Superior temporal gyrus (tissue), 1 donor: ENCODE measurements around the gene NUP133.
A peak's percentile ranks its signal among the peaks of the same experiment; 100 is the strongest.
"Not testable (repeated sequence)": the region's sequence is repeated elsewhere in the genome, so short reads cannot be mapped to it uniquely, and the experiment has no call there.

Experiments
- DNase-seq: peaks from one replicate; pipeline ENCODE4 v3.0.0-alpha.2; 2016; ENCODE audit errors: extremely low spot score

NUP133 gene

DNA sequence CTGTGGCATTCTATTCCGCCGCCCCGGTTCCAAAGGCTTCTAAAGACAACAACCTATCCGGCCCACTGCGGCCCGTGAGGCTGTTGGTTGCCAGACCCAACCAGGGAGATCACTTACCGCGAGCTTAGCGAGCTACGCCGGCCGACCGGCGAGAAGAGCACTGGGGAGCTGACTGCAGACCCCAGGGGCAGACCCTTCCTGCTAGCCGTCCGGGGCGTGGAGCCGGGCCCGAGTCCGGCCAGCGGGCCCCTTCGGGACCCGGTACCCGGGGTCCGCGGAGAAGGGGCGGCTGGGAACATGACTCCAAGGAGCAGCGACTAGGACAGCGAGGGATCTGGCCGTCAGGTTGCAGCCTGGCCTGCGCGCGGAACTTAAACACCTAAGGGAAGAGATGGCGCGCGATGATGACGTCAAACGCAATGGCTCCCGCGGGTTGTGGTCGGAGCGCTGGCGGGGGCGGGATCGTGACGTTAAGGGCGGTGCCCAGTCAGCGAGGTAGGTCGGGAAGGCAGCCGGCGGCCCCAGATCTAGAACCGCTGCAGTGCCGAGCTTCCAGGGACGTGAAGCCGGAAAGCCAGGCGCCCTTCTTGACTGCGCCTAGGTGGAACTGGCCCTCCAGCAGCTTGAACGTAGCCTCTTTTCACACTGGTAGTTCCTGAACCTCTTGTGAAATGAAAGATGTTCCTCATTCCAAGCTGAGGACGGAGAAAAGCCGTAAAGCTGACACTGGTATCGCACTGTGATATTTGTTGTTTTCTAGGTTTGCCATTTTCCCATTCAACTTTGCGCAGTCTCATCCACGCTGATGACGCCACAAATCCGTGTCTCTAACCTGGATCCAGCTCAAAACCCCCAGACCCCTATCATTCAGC, at the start of gene NUP133:
NUP133 (minus strand) TSS at position 391 of the 872 bp plus-strand sequence; CDS start at position 299, 92 bp downstream.
- DNase-seq: peak; percentile 98

DNA sequence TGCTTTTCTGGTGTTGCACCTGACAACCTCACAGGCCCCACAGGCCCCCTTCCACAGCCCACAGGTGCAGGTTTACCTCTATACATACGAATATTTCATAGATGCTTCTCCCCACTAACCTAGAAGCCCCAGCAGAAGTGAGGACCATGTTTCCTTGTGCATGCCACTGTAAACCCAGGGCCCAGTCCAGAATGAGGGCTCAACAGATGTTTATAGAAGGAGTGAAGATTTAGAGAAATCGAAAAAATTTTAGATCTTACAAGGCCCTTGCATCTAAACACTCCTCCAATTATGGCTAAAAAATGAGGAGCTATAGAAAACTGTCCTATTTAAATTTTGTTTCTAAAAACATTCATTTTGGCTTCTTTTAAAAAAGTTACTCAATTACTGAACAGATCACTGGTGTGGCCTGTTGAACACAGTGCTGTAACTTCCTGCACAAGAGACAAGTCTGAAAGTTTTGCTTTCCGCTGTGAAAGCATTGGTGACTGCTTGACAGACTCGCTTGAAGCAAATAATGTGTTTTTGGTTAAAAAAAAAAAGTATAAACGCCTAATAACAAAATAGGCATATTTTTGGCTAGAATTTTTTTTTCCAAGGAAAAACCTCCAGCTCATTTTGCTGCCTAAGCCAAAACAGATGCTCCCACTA, 49.2 kb upstream of the NUP133 start:
- peak; percentile 32 for DNase-seq

DNA sequence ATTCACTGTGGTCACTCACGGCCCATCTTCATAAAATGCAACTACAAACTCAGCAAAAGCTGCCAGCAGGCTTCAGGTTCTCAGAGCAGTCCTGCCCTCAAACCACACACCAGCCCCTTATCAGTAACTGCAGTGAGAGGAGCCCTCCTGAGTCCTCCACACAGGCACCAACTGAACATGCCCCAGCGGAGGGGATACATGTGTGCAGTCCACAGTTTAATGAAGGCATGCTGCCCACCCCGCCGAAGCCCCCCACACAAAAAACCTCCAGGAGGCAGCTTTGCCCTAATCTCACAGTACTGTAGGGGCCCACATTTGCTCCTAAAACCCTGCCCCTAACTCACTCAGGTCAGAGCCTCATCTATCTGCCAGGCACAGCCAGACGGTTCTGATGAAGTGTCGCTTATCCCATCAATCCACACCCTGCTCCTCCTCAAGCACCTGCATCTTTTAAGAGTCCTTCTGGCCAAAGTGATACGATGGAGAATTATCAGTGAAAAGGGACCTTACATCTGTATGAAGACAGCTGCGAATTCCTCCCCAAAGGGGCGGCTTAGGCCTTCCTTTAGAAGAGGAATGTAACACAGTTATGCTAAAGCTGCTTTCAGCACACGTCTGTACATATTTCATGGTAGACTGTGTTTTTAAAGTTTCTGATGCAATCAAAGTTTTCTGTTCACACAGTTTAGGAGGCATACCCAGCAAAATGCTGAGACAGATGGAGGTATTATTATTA, 46.9 kb upstream of the NUP133 start:
- DNase-seq: no peak

DNA sequence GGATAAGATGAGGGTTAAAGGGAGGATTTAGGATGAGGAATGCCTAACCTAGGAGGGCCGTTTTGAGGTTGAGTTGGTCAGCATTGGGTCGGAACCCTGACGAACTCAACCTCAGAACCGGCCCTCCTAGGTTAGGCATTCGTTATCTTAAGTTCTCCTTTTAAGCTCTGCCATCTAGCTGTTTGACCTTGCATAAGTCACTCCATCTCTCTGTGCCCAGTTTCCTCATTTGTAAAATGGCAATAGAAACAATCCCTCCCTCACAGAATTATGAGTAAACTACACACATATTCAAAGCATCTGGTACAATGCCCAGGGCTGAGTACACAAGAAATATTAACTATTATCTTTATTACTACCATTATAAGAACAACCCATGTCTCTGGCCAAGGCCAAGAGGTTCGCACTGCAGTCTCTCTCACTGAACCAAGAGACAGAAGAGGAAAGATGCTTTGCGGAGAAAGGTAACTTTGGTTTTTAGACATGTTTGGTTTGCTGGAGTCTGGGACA, 45.5 kb upstream of the NUP133 start:
- no peak for DNase-seq

DNA sequence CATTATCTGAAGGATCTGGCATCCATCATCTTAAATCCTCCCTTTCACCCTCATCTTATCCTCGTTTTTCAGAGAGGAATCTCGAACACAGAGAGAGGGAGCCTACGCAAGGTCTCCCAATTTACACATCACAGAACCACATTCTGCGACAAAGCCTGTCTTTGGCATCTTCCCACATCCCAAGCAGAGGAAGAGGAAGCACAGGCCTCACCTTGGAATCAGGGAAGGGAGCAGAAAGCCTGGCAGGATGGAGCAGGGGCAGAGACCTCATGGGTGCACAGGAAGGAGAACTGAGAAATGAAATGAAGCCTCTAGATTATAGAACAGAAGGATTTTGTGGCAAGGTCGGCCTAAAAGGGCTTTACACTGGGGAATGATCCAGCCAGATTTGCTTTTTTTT, 44.6 kb upstream of the NUP133 start:
- no peak for DNase-seq

DNA sequence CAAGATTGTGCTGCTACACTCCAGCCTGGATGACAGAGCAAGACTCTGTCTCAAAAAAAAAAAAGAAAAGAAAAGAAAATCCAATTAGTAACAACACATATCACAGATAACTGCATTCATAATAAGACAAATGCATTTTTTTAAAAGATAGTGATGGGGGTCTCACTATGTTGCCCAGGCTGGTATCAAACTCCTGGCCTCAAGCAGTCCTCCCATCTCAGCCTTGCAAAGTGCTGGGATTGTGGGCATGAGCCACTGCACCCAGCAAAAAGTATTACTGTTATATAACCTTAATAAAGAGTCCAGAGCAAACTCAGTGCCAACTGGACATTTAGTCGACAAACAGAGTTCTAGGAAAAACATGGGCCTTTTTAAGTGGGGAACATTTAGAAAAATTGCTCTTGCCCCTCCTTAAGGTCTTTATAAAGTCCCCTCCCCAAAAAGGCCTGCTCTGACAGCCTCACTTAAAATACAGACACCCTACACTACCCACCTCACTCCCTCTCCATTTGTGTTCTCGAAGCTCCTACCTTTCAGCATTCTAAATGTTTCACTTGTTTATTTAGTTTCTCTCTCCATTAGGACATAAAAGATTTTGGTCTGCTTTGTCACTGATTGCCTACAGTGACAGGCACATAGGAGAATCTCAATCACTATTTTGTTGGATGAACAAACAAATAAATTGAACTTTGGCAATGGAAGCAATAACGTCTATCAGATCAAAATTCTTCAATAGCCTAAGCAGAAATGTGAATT, 42.8 kb upstream of the NUP133 start:
- no peak for DNase-seq

DNA sequence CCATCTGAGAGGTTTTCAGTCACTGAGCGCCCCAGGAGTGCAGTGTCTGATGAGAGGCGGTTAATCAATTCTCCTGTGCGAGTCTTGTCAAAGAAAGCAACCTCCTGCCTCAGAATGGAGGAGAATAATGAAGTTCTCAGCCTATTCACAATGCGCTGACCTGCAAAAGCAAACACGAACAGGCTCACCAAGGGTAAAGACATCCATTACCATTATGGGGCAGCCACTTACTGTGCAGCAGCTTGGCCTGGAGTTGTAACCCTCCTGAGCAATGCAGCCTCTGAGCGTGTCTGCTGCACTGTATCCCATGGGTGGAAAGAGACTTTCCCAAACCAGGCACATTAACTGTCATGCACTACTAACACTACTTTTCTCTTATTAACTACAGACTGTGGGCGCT, 39.4 kb upstream of the NUP133 start:
- no peak for DNase-seq

DNA sequence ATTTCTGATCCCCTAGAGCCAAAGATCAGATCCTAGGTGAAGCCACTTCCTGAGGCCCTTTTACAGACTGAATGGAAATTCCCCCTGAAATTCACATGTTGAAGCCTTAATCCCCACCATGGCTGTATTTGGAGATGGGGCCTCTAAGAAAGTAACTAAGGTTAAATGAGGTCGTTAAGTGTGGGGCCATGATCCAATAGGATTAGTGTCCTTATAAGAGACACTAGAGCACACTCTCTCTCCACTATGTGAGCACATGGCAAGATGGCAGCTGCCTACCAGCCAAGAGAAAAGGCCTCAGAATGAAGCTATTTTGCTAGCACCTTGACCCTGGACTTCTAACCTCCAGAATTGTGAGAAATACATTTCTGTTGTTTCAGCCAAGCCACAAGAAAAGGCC, 36.4 kb upstream of the NUP133 start:
- no peak for DNase-seq

DNA sequence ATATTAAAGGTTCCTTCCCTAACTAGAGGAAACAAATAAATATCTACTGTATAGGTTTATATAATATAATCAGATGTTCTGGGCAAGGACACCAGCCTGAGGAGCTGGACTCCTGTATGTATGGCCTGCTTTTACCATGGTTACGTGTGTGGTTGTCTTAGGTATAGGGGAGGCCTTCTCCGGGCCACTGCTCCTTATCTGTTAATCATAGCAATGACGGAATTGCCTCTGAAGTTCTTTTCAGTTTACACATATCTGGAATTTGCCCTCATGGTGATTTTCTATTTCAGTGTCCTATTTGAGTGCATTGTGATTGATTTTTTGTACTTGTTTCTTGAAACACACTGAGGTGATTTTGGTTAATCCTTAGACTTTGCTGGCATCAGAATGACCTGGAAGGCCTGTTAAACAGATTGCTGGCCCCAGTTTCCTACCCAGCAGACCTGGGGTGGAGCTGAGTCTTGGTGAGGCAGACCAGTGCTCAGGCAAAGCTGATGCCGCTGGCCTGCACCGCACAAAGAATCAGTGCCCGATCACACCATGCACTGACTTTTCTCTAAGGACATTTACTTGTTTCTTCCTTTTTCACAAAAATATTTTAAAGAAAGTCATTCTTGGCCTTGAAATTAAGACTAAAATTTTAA, 31.8 kb upstream of the NUP133 start:
- no peak for DNase-seq

DNA sequence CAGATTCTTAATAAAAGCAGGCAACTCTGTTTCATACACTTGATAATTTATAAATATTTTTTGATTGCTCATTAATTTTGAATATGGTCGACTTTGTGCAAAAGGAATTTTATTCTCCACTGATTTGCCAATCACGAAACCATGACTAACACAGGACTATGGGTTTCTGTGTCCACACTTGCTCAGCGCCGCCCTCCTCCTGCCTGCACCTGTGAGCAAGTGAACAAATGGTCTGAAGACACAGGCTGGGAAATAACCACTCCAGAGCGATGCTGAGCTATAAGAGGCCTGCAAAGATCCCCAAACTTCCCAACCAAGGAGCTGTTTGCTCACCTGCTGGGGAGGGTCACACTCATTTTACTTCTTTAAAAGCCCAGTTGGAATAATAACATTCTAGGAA, 30.8 kb upstream of the NUP133 start:
- no peak for DNase-seq

DNA sequence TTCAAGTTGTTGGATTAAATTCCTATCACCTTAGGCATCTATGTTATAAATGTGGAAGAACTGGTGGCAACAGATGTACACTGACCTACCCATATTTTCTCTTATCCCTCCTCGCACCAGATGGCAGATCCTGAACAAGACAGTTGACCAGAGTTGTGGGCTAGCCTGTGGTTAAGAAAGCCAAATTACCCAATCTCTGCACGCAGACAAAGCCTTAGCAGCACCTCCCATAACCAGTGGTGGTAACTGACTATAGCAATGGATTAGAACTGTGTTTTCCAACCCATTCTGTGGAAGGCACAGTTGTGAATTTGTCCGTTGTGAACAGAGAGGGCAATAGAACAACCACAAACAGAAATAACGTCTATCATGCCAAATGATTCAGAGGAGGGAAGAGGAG, 29.8 kb upstream of the NUP133 start:
- no peak for DNase-seq

DNA sequence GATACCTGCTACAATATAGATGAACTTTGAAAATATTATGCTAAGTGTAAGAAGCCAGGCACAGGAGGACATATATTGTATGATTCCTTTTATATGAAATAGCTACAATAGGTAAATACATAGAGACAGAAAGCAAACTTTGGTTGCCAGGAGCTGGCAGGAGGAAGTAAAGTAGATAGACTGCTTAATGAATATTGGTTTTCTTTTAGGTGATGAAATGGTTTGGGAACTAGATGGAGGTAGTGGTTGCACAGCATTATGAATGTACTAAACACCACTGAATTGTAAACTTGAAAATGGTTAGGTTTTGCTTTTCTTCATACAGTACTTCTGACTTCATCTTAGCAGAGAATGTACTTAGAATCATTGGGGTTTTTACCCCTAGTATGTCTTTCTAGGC, 28.8 kb upstream of the NUP133 start:
- no peak for DNase-seq

DNA sequence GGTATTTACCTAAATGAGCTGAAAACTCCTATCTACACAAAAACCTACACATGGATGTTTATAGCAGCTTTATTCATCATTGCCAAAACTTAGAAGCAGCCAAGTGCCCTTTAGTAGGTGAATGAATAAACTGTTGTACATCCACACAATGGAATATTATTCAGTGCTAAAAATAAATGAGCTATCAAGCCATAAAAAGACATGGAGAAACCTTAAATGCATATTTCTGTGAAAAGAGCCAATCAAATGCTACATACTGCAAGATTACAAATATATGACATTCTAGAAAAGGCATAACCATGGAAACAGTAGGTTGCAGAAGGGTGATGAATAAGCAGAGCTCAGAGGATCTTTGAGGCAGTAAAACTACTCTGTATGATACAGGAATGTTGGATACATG, 27.1 kb upstream of the NUP133 start:
- peak; percentile 56 for DNase-seq

DNA sequence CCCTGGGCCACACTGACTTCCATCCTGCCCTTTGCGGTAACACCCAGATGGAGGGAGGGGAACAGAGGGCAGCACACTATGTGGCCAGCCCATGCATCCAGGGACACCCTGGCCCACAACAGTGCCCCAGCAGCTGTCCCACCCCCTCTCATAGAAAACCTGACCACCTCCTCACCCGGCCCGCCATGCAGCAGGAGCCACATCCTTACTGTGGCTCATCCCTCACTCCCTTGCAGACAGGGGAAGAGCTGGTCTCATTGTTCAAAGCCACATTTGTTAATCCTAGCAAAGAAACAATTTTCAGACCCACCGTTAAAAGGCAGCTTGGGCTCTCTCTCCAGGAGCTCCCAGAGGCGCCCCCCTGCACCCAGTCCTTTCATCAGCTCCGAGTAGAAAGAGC, 23.2 kb upstream of the NUP133 start:
- DNase-seq: no peak

DNA sequence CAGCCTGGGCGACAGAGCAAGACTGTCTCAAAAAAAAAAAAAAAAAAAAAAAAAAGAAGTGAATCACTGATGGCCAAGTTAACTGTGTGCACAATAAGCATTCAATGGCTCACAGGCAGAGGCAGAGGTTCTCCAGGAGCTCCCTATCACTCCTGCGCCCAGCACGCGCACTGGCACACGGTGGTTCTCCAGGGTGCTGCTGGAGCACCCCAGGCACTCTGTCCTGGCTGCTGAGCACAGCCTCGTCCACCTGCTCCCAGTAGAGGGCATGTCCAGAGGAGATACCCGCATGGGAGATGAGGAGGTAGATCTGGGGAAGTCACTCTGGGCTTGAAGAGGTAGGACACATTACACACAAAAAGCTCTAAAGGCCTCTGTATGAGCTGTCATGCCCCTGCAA, 21.5 kb upstream of the NUP133 start:
- no peak for DNase-seq

DNA sequence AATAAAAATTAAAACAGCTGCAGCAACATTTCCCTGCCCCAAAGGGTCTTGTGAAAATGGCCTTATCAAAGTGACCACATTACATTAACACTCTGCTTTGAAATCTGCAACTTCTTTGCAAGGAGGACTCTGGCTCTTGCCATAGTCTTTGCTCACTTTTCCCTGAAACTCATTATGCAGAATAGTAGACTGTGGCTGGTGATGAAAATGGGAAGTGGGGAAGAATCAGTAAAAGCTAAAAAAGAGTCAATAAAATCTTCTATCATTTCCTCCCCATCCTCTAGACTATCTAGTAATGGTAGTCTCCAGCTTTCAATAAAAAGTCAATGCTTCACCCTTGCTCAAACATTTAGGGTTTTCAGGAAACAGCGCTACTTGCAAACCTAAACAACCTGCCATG, 18.6 kb upstream of the NUP133 start:
- no peak for DNase-seq

DNA sequence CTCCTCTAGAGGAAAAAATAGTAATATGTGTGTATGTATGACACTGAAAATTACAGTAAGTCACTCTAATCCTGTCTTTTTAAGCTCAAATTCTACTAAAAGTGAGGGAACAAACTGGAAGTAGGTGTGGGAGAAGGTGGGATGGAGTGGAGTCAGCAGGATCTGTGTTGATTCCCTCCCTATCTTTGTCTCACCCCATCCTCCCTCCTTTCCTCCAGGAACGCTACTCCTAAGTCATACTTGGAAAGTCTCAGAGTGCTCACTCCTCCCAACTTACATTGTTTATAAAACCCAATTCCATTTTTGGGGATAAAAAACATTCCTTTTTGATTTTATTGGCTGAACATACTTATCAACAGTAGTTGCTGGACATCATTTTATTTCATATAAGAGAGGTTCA, 14.9 kb upstream of the NUP133 start:
- DNase-seq: no peak

DNA sequence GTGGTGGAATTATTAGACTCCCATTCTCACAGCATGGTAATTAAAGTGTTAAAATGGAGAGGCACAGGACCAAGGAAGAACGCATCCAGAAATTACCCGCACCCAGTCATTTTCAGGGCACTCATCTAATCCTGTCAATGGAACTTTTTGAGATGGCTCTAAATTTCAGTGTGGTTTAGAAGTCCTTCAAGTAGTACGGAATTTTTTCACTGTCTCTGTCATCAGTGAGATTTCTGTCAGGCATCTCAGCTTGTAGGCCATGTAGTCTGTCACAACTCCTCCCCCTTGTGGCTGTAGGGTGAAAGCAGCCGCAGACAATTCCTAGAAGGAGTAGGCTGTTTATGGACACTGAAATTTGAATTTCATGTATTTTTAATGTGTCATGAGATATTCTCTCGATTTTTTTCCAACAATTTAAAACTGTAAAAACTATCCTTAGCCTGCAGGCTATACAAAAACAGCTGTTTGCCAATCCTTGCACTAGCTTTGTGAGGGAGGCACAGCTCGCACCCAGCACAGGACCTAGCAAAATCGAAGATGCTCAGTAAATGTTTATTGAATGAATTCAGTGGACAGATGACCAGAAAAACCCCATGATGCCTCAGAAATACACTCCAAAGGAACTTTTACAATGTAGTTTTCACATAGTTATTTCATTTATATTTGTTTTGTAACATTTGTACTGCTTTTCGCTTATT, 6.6 kb upstream of the NUP133 start:
- peak; percentile 92 for DNase-seq

DNA sequence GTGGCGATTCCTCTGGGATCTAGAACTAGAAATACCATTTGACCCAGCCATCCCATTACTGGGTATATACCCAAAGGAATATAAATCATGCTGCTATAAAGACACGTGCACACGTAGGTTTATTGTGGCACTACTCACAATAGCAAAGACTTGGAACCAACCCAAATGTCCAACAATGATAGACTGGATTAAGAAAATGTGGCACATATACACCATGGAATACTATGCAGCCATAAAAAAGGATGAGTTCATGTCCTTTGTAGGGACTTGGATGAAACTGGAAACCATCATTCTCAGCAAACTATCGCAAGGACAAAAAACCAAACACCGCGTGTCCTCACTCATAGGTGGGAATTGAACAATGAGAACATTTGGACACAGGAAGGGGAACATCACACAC, 3.5 kb upstream of the NUP133 start:
- not testable (repeated sequence) for DNase-seq

DNA sequence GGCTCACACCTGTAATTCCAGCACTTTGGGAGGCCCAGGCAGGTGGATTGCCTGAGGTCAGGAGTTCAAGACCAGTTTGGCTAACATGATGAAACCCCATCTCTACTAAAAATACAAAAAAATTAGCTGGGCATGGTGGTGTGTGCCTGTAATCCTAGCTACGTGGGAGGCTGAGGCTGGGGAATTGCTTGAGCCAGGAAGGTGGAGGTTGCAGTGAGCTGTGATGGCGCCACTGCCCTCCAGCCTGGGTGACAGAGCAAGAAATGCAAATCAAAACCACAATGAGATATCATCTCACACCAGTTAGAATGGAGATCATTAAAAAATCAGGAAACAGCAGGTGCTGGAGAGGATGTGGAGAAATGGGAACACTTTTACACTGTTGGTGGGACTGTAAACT, 3.1 kb upstream of the NUP133 start:
- DNase-seq: not testable (repeated sequence)

DNA sequence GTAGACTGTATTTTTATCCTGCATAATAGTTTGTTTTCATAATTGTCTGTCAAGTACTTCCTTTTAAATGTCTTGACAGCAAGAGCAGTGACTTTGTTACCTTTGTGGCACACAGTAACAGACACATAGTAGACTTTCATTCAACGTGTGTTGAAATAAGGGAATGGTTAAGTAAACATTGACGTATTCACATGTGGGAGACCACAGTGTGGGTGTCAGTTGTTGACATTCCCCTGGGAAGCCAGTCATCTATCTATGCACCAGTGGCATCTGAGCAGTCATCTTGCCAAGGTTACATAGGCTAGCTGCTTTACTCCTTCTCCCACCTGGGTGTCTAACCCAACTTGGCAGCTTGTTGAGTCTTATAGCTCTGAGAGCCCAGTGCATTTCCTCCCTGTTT, 1.4 kb upstream of the NUP133 start:
- no peak for DNase-seq
